ENCODE measurements around the gene MRPS21.

DNA sequence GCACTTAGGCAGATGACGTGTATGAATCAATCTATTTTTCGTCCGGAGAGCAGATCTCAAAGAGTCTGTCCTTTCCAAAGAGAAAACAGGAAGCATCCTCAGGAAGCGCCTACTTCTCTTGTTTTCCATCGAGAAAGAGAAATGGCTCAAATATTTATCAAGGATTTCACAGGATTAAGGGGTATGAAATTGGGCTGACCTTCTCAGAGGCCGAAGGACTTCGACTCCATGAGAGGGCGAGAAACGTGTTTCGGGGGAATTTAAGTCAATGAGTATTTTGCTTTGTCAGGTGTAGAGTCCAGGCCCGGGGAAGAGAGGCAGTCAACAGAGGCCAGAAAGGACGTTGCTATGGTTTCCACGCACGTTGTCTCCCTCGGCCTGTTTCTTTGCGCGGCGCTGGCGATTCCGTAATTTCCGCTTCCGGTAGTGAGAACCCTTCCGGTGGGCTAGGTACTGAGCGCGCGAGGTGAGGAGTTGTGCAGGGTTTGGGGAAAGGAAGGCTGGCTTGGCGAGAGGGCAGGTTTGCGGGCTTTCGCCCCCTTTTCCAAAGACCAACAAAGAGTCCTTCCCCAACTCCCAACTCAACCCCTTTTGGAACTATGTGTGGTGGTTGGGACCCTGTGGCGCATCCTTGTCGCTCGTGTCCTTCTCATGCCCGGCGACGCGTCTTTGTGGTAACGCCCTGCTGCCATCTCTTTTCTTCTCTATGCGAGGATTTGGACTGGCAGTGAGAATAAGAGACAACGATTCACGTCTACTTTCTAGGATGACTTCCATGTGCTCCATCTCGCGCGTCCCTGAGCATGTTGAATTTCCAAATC is at the start of gene MRPS21:
- TF ChIP-seq EZH2 (IDR thresholded peaks at IDR 0.05; ENCODE audit: insufficient read depth, low read length): no peak
- TF ChIP-seq, protein P1, sequence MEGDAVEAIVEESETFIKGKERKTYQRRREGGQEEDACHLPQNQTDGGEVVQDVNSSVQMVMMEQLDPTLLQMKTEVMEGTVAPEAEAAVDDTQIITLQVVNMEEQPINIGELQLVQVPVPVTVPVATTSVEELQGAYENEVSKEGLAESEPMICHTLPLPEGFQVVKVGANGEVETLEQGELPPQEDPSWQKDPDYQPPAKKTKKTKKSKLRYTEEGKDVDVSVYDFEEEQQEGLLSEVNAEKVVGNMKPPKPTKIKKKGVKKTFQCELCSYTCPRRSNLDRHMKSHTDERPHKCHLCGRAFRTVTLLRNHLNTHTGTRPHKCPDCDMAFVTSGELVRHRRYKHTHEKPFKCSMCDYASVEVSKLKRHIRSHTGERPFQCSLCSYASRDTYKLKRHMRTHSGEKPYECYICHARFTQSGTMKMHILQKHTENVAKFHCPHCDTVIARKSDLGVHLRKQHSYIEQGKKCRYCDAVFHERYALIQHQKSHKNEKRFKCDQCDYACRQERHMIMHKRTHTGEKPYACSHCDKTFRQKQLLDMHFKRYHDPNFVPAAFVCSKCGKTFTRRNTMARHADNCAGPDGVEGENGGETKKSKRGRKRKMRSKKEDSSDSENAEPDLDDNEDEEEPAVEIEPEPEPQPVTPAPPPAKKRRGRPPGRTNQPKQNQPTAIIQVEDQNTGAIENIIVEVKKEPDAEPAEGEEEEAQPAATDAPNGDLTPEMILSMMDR (IDR thresholded peaks at IDR 0.05; ENCODE audit: insufficient read depth, low read depth, low read length): no peak

Measured in astrocyte (in vitro differentiated cells and primary cell).